Urothelium cell line (cell line): ENCODE measurements around the gene RNH1.

Source experiments
- DNase-seq: peaks from one replicate; pipeline ENCODE4 v3.0.0; 2011; ENCODE audit warnings: low spot score, mixed read lengths
- FAIRE-seq: peaks from 2 replicates; lab custom pipeline; 2011; peaks lifted over from hg19 to GRCh38; lab: Jason Lieb, UNC

The RNH1 gene

DNA sequence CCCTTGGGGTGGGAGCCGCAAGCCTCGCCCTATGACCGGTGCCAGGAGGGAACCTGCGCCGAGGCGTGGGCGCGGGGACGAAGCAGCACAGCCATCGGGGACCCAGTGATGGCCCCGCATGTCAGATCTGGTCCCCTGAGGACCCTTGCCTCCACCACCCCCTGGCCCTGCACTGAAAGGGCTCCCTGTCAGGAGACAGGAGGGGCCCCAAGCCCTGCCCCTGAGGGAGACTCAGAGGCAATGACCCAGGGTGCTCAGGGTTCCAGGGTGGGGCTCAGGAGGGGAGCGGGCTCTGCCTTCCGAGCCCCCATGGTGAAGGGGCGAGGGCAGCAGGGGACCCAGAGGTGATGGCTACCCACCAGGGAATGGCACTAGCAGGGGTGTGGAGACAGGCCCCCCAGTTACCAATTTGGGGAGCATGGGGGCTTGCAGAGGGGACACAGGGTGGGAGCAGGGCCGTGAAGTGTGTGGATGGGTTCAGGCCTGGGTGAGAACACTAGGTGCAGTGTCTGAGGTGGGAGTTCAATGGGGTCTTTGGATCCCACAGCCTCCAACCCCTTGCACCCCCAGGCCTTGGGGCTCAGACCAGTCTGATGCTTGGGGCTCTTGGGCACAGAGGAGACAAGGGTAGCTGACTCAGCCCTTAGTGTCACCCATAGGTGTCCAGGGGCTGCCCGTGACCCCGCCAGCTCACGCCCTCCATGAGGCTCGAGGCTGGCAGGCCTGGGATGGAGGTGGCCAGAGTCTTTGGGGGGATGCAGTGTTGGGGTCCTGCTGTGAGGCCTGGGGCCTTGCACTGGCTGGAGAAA is 30.8 kb upstream of the RNH1 start:
- FAIRE-seq (no peak), DNase-seq (no peak)

DNA sequence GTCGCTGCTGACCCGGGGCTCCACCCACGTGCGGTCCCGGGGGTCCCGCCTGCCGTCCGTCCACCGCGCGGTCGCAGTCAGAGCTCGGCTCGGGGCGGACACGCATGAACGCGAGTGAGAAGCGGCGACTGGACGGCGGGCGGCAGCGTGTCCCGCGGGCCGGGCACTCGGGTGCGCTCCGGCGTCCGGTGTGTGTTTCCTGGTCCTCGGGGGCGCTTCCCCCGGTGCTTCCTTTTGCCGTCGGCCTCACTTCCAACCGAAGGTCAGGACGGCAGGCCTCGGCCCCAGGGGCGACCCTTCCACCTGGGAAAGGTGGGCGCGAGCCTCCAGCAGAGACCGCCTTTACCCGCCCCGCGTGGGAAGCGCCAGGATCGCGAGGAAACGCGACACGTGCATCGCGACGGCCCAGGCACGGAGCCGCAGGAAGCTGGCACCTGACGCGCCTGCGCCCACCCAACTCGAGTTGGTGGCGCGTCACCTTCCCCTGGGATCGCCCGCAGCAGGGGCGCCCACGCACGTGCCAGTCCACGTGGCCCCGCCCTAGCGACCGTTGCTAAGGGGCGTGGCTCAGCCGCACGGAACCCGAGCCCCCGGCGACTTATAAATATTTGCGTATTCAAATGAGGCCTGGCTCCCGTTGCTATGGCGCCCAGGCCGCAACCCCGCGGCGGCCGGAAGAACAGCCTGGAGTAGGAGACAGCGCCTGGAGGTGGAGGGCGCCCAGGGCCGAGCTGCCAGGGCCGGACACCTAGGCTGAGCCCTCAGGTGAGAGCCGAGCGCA is 30.0 kb upstream of the RNH1 start, which contains the start of gene LRRC56:
LRRC56 (plus strand) TSS at position 687 of the 781 bp plus-strand sequence. CDS start 3,158 bp downstream, outside the sequence.
- DNase-seq (no peak), FAIRE-seq (no peak)

DNA sequence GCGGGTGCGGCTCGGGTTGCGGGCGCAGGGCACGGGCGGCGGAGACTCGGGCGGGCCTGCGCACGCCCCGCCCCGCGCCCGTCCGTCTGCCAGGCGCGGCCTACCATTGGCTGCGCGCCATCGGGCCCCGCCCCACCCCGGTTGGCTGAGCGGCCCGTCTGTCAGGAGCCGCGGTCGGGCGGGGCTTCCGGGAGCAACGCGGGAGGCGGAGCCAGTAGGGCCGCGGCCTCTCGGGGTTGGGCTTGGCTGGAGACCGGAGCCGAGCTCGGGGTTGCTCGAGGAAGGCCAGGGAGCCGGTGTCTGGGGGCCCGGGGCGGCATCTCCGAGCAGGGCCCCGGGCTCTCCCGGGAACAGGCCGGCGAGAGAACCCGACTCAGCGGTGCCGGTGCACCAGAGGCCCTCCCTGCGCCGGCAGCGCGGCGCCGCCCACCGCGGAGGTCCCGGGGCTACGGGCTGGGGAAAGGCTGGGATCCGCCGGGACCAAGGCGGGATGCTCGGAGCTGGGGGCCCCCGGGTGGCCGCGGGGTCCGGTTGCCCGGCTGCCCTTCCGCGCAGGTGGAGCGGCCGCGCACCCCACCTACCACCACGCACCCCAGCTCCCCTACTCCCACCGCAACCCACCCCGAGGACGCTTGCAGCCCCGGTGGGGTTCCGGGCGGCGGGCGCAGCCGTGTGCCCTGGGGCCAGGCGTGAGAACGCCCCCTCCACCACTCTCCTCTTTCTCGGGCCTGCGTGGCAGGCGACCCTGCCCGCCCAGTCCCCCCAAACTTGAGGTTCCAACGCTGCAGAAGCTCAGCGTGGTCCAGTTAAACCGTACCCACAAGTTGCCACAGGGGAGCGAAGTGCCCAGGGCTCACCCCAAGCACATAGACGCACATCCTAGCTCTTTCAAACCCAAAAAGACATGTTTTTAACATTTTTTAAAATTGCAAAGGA is 28.7 kb upstream of the RNH1 start, which contains the start of gene HRAS:
HRAS (minus strand) TSS at position 58 of the 936 bp plus-strand sequence.
- no peak for FAIRE-seq
- peak; percentile 98 for DNase-seq

DNA sequence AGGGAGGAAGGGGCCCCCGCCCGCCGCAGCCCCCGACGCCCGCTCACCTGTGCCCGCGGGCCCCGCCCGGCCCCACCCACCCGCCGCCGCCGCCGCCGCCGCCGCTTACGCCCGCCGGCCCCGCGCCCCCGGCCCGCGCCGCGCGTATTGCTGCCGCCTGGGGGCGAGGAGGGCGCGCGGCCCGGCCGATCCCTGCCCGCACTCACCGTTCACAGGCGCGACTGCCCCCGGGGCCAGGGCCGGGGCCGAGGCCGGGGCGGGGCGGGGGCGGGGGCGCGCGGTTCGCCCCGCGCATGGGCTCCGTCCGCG is 28.1 kb upstream of the RNH1 start:
- DNase-seq: no peak
- FAIRE-seq: no peak

DNA sequence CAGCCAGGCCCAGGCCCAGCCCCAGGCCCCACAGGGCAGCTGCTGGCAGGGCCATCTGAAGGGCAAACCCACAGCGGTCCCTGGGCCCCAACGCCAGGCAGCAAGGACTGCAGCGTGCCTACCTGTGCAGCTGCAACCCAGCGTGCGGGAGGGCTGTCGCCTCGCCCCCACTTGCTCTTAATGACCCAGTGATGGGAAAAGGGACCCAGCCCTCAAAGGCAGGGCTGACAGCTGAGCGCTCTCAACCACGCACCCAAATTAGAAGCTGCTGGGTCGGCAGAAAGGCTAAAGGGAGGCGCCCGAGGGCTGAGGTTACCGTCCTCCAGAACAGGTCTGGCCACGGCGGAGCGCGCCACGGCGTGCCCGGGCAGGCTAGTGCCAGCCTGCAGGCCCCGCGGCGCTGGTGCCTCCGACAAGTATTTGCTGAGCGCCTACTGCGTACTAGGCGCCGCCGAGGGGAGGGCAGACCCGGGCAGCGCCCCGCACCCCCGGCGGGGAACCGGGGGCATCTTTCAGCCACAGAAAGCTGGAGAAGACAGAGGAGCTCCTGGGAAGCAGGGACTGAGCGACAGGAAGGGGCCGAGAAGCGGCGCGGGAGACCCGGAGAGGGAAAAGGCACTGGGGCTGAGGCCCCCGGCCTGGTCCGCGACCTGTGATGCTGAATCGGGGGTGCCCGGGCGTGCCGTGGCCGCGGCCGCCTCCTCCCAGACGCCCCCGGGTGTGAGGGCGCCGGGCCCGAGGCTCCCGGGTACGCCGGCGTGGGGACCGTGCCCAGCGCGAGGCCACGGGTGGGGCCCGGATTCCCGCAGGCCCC is 27.6 kb upstream of the RNH1 start:
- no peak for DNase-seq
- FAIRE-seq: no peak

DNA sequence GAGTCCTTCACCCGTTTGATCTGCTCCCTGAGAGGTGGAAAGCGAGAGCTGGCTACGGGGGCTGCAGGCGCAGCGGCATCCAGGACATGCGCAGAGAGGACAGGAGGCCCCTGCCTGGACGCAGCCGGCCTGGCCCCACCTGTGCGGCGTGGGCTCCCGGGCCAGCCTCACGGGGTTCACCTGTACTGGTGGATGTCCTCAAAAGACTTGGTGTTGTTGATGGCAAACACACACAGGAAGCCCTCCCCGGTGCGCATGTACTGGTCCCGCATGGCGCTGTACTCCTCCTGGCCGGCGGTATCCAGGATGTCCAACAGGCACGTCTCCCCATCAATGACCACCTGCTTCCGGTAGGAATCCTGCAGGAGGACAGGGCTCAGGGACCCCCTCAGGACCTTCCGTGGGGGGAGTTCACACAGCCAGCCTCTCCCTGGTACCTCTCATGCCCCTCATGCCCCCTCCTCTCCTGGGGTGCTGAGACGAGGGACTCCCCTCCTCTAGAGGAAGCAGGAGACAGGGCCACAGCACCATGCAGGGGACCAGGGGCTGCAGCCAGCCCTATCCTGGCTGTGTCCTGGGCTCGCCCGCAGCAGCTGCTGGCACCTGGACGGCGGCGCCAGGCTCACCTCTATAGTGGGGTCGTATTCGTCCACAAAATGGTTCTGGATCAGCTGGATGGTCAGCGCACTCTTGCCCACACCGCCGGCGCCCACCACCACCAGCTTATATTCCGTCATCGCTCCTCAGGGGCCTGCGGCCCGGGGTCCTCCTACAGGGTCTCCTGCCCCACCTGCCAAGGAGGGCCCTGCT is 26.7 kb upstream of the RNH1 start:
- FAIRE-seq: no peak
- no peak for DNase-seq

DNA sequence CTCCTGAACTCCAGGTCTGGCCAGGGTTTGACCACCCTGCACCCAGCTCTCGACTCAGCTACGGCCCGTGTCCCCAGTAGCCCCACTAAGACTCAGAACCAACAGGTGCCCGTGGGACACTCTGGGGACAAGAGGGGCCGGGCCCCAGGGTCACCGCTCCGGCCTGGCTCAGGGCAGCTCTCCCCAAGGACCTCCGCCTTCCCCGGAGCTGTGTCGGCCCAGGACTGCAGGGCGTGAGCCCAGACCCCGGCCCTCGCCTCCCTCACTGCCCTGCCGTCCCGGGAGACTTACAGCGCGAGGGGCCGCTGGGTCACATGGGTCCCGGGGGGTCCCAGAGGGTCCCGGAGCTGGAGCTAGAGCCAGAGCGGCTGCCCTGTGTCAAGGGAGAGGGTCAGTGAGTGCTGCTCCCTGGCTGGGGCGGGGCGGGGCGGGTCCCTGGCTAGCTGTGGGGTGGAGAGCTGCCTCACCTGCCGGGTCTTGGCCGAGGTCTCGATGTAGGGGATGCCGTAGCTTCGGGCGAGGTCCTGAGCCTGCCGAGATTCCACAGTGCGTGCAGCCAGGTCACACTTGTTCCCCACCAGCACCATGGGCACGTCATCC is 26.0 kb upstream of the RNH1 start:
- no peak for FAIRE-seq
- DNase-seq: no peak

DNA sequence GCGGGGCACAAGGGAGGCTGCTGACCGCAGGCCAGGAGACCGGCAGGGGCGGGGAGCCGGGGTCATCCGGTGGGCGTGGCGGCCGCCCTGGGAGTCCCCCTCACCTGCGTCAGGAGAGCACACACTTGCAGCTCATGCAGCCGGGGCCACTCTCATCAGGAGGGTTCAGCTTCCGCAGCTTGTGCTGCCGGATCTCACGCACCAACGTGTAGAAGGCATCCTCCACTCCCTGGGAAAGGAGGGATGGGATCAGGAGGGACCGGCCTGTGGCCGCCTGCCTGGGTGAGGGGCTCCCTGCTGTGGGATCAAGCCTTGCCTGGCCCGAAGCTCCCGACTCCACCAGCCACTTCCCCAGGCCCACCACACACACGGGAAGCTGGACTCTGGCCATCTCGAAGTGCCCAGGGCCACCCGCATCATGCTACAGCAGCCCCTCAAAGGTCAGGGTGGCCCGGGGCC is 25.5 kb upstream of the RNH1 start:
- DNase-seq (no peak), FAIRE-seq (no peak)

DNA sequence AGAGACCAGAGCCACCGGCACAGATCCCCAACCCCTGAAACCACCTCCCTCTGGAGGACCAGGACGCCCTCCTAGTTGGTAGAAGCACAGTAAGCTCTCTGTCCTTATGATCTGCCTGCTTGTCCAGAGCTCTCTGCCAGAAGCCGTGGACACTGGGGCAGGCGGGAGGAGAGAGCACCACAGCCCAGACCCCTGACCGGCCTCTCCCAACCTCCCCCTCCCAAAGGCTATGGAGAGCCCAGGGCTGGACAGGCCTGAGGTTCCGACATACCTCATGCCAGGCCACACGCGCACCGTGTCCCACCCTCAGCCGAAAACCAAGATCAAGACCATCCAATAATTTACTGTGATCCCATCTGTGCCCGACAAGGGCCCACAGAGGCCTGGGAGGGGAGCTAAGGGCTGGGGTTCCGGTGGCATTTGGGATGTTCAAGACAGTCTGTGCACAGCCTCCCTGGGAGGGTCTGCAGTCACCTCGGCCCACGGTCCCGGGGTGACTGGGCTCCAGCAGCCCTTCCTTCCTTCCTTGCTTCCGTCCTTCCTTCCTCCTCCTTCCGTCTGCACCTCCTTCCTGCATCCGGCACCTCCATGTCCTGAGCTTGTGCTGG is 25.0 kb upstream of the RNH1 start:
- no peak for DNase-seq
- no peak for FAIRE-seq

DNA sequence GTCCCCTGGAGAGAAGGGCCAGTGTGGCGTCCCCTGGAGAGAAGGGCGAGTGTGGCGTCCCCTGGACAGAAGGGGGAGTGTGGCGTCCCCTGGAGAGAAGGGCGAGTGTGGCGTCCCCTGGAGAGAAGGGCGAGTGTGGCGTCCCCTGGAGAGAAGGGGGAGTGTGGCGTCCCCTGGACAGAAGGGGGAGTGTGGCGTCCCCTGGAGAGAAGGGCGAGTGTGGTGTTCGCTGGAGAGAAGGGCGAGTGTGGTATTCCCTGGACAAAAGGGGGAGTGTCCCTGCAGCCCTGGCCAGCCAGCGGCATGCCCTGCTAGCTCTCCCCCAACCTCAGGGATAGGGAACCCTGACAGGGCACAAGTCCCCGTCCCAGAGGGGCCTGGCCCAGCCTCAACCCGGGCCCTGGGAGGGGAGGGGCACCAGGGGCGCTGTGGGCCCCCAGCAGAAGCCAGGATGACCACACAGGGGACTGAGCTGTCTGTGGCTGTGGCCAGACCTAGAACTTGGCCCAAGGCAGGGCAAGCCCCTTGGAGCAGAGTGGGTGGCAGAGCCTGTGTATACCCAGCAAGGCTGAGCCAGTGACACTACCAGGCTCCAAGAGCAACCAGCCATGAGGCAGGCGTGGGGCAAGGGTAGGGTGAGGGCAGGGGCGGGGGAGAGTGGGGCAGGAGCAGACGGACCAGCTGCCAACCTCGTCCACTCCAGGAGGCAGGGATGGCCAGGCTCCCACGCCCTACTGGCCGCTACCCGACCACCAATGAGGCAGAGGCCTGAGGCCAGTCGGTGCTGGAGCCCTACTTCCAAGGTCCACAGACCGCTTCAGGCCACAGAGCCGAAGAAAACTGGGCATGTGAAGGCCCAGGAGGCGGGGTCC is 24.2 kb upstream of the RNH1 start:
- no peak for DNase-seq
- FAIRE-seq: no peak

DNA sequence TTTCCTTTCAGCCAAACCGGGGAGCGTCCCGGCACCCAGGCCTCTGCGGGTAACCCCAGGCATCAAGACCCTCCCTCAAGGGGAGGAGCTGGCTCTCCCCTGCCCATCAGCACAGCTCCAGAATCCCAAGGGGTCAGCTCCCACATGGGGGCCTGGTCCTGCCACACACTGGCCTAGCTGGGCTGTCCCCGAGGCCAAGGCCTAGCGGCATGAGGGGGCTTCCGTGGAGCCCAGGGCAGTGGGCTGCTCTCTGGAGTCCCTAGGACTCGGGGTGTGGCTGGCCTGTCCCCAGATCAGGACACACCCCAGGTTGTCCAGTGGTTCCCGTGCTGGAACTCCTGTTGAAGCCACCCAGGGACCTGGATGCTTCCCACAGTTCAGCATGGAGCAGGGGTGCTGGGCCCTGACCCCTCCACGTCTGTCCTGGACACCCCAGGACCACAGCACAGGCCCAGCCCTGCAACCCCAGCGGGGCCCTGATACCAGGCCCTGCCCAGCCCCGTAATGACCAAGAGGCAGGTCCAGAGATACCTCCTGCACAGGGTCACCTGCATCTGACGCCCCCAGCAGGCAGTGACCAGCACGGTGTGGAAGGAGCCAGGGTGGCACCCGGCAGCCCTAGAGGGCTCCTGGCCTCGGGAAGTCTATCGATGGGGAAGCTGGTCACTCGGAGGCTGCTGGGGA is 22.8 kb upstream of the RNH1 start:
- FAIRE-seq: no peak
- no peak for DNase-seq

DNA sequence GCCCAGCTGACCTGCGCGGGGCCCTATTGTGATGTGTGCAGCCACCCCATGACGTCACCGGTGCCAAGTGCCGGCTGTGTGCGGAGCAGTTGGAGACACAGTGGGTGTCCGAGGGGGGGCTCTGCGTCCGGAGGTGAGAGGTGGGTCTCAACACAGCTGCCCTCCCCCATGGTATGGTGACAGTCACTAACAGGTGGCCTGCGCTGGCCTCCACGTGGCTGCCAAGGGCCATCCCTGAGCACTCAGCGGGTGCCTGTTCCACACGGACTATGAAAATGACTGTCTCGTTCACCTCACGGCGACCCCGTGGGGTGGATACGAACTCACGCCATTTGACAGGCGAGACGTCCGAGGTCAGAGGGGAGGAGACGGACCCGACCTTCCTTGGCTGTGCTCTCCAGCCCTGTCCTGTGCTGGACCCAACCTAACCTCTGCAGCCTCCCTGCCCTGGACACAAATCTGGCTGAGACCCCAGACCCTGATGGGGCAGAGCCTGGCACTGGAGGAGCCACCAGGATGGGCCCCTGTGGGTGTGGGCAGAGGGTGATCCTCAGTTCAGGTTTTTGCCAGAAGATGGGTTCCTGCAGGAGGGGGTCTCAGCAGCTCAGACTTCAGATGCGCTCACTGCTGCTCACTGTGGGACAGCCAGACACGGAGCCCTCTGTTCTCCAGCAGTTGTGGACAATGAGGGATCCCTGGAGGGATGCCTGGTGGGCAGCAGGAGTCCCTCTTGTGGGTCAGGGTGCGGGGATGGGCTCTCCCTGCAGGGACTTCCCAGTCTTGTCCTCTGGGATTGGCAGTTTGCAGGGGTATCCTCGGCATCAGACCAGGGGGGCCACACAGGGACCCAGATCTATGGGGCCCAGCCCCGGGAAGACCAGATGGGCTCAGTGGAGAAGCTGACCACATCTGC is 22.0 kb upstream of the RNH1 start:
- FAIRE-seq (no peak), DNase-seq (no peak)

DNA sequence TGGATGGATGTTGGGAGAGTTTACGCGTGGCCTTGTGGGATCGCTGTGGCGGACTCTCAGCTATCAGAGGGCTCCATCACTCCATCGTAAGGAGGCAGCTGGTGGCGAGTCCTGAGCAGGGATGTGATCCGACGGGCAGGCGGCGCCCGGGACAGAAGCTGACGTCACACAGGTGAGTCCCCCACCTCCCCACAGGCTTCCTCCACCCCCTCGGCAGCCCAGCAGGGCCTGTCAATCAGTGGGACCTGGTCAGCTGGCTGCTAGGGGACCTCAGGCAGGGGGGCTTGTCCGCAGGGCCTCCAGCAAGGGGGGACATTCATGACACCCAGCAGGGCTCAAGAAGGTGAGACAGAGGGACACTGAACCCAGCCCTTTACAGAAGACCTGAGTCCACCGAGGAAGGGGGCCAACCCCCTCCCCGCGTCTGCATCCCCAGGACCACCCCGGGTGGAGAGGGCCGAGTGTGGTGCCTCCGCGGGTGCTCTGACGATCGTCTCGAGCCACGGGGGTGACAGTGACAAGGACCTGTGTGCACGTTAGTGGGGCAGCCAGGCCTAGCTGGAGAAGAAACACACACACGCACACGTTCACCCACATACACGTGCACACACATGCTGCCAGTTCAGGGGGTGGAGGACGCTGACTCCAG is 21.2 kb upstream of the RNH1 start:
- FAIRE-seq (no peak), DNase-seq (no peak)

DNA sequence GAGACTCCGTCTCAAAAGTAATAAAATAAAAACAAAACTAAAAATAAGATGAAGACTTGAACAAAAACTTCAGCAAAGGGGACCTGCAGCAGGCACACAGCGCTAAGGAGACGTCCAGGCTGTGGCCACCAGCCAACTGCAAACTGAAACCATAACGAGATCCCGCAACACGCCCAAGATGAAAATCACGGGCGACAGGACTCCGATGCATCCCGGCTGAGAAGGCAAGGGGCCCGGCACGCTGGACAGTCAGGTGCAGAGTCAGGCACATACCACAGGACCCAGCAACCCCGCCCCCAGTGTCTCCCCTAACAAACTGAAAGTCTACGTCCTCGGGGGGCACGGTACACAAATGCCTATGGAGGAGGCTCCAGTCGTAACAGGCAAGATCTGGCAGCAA is 19.1 kb upstream of the RNH1 start:
- no peak for DNase-seq
- no peak for FAIRE-seq

DNA sequence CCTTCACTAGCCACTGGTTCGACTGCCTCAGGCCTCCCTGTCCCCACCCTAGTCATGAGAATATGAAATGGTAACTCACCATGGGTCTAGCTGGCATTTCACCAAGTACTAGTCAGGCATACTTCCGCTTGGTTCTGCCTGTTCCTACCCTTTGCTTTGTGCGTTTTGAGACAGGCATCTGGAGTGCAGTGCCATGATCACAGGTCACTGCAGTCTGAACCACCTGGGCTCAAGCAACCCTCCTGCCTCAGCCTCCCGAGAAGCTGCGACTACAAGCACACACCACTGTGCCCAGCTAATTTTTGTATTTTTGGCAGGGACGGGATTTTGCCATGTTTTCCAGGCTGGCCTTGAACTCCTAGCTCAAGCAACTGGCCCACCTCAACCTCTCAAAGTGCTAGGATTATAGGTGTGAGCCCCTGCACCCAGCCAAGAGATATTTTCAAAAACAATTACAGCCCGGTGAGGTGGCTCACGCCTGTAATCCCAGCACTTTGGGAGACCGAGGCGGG is 14.2 kb upstream of the RNH1 start:
- DNase-seq: no peak
- FAIRE-seq: no peak
